HG03342 (cell line): Measurements from ENCODE around the gene AKTIP.
"Not testable (repeated sequence)": the region's sequence is repeated elsewhere in the genome, so short reads cannot be mapped to it uniquely, and the experiment has no call there.

Source experiments
- ATAC-seq: cut with Tn5 transposase; IDR thresholded peaks from one replicate; pipeline ENCODE4 v1.9.1; 2021; ENCODE audit warnings: mild to moderate bottlenecking, moderate library complexity; ENCODE audit not compliant: unreplicated experiment

Gene AKTIP

GRCh38 chr16:53502331-53503269 lies at the start of gene AKTIP:
Gene AKTIP, minus strand, starts transcription at chr16:53503209. Its CDS starts 2,950 bp downstream, at chr16:53500259.
- peak; percentile 19 for ATAC-seq

DNA sequence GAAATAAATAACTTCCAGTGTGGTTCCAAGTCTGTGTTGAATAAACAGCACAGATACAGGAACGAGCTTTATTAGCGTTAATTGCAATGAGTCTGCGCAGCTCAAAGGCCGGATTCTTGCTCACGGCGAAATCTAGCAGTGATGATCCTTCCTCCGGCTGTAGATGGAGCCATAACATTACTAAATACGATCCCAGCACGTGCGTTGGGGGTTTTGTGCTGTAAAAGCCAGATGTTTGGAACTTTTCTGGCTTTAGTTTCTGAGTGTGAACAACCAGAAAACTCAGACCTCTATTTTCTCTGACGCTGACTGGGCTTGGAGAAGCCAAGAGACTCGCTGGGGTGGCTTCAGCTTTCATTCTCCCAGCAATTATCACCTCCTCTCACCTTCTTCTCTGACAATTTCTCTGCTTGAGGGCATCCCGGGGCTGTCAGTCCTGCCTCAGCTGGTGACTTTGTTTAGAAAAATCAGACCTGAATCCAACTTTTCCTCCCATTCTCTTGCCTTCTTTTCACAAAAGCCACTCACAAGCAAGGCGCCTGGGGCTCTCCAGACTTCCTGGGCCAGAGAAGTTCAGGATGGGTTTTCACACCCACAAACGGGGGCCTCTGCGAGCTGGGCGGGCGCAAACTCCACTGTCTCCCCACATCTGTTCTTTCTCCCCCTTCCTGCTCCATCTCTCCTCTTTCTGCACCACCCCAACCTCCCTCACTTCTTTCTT lies 47.1 kb upstream of the AKTIP start:
- ATAC-seq = peak; percentile 75

GRCh38 chr16:53546988-53547391 lies 44.0 kb upstream of the AKTIP start:
- no peak for ATAC-seq

- ATAC-seq = no peak
Measured at GRCh38 chr16:53545433-53545832, 42.4 kb upstream of the AKTIP start.

DNA sequence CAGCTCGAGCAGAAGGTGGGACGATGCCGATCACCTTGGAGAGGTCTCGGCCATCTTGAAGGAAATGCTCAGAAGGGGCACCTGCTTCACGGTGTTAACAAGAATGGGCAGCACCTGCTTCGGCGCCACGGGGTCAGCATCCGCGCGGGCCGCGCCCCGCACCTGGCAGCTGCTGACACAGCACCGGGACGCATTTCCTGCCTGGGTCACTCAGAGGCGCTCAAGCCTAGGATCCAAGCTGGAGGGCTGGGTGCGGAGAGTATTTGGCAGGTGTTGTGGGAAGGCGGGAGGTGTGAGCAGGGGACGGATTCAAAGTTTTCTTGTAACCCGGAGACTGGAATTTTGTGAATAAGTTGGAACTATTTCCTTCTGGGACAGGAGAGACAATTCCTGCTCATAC lies 39.3 kb upstream of the AKTIP start:
- no peak for ATAC-seq

DNA sequence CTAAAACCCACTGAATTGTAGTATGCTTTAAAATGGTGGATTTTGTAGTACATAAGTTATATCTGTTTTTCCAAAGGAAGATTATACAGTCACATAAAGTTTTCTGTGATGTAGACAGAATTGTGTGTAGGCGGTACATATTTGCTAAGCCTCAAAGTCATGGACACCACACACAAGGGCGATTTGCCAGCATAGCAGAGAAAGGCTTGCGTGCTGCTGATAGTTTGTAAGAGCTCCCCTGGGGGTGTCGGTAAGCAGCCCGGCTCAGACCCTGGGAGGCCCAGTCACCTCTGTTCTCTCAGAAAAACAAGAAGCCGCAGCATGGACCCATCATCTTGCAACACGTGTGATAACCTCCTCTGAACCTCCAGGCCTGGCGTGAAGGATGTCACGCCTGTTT lies 38.3 kb upstream of the AKTIP start:
- no peak for ATAC-seq

- ATAC-seq = not testable (repeated sequence)
Measured at GRCh38 chr16:53539759-53540718, 37.0 kb upstream of the AKTIP start.

DNA sequence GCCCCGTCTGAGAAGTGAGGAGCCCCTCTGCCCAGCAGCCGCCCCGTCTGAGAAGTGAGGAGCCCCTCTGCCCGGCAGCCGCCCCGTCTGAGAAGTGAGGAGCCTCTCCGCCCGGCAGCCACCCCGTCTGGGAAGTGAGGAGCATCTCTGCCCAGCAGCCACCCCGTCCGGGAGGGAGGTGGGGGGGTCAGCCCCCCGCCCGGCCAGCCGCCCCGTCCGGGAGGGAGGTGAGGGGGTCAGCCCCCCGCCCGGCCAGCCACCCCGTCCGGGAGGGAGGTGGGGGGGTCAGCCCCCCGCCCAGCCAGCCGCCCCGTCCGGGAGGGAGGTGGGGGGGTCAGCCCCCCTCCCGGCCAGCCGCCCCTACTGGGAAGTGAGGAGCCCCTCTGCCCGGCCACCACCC lies 36.3 kb upstream of the AKTIP start:
- ATAC-seq = not testable (repeated sequence)

DNA sequence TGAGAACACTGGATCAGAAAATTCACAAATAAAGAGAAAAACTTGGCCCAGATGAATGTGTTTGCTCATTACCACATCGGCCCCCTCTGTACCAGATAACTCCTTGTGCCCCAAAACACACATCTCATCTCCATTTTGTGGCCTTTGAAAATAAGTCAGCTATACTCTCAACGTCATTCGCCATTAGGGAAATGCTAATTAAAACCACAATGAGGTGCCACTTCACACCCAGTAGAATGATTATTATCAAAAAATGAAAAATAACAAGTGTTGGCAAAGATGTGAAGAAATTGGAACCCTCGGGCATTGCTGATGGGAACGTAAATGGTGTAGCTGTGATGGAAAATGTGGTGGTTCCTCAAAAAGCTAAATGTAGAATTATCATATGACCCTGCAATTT lies 34.6 kb upstream of the AKTIP start:
- ATAC-seq = no peak

DNA sequence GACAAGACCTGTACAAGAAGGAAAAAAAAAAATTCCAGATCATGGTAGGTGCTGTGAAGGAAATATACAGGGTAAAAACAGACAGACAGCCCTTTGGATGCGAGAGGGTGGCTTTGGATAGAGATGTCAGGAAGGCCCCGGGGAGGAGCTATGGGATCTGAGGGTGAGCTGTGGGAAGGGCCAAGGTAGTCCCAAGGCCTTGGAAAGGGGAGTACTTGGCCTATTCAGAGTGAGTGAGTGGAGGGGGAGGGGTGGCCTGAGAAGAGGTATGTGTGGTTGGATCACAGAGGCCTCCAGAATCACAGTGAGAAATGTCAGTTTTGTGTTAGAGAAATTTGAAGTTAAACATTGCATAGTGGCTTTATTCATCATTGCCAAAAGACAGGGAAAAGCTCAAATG lies 31.2 kb upstream of the AKTIP start:
- no peak for ATAC-seq

GRCh38 chr16:53530741-53531140 lies 27.7 kb upstream of the AKTIP start:
- ATAC-seq = no peak

DNA sequence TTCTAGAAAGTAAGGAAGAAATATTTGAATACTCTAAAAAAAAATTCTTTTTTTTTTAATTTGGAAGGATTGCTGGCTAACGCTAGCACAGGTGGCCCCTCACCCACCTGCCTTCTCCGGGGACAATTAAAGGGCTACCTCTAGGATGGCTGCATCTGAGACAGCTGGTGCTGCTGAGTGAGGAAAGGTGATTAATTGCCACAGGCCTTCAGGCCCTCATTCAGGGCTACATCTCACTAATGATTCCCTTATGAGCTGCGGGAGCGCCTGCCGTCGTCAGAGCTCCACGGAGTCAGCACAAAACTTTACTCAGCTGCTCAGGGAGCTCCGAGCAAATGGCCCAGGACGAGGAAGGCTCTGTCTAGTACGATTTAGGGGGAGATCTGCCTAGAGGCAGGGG lies 27.0 kb upstream of the AKTIP start:
- no peak for ATAC-seq

- no peak for ATAC-seq
Measured at GRCh38 chr16:53529513-53529912, 26.5 kb upstream of the AKTIP start.

DNA sequence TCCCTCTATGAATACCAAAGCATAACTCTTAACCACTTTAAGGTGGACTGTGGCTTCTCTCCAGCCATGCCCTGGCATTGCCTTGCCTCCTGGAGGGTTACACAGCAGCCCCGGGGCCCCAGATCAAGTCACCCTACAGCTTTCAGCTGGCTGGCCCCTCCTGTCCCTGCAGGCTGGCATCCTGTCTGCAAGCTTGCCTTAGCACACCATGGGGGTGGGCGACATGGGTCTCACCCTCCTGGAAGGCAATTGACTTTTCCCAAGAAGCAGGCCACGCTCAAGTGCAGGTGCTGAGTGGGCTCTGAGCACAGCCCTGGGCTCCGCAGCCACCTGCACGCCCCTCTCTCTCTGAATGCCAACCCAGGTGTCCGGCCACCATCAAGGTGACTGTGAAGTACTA lies 25.8 kb upstream of the AKTIP start:
- no peak for ATAC-seq

- ATAC-seq = no peak
Measured at GRCh38 chr16:53523971-53524548, 21.1 kb upstream of the AKTIP start.

- no peak for ATAC-seq
Measured at GRCh38 chr16:53523126-53523804, 20.3 kb upstream of the AKTIP start.

DNA sequence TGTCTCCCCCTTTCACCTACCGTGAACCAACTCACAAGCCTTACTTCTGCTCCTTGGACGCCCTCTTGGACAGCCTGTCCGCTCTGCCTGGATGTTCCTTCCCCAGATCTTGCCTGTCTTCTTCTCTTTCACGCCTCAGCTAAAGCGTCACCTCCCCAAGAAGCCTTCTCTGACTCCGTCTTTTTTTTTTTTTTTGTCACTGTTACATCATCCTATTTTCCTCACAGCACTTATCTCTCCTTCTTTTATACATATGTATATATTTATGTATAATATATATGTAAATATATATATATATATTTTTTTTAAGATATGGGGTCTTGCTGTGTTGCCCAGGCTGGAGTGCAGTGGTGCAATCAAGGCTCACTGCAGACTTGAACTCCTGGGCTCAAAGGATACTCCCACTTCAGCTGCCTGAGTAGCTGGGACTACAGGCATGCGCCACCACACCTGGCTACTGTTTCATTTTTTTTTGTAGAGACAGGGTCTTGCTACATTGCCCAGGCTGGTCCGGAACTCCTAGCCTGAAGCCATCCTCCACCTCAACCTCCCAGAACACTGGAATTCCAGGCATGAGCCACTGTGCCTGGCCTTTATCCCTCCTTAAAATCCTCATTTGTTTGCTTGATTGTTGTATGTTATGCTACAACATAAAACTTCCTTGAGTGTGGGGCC lies 16.5 kb upstream of the AKTIP start:
- no peak for ATAC-seq

- peak; percentile 99 for ATAC-seq
Measured at GRCh38 chr16:53518550-53519416, 15.8 kb upstream of the AKTIP start.
